Mammary epithelial cell (primary cell): ENCODE measurements around the gene RNF5.

Source experiments
- CTCF ChIP-seq, 2 donors: IDR thresholded peaks in 1 of 2; conservative IDR thresholded peaks in 1 of 2; 2 replicates each; pipeline ENCODE4 v1.5.1; 2011 to 2012; ENCODE audit warnings: inconsistent platforms in 2 of 2, low read length in 2 of 2, mild to moderate bottlenecking in 2 of 2, control low read depth in 1 of 2, low read depth in 1 of 2; ENCODE audit not compliant: insufficient read depth in 1 of 2; ENCODE audit errors: extremely low read depth in 1 of 2
- EZH2 ChIP-seq: IDR thresholded peaks from 2 replicates; pipeline ENCODE4 v1.6.1; 2012; ENCODE audit warnings: low read length, inconsistent platforms, borderline replicate concordance

- peak; percentile 46 to 71 for TF ChIP-seq CTCF (conservative IDR thresholded peaks at IDR 0.05 in 1 of 2, IDR thresholded peaks at IDR 0.05 in 1 of 2; ENCODE audit: extremely low read depth in 1 of 2, insufficient read depth in 1 of 2, low read depth in 1 of 2, low read length in 2 of 2)
- no peak for TF ChIP-seq EZH2
Measured at GRCh38 chr6:32154514-32155161, 23.6 kb upstream of the RNF5 start.
